Keratinocyte (primary cell): ENCODE measurements around the gene UVSSA.

ENCODE experiments used
- CTCF ChIP-seq, 3 experiments: IDR thresholded peaks in 1 of 3; conservative IDR thresholded peaks in 1 of 3; optimal IDR thresholded peaks in 1 of 3; 2 replicates in 2 of 3; 3 replicates in 1 of 3; pipeline versions ENCODE3 to v1.5.1; 2011; ENCODE audit warnings: low read length in 3 of 3, mild to moderate bottlenecking in 3 of 3, moderate library complexity in 2 of 3, control low read depth in 1 of 3, inconsistent platforms in 1 of 3; ENCODE audit not compliant: insufficient read depth in 2 of 3; ENCODE audit errors: extremely low read depth in 1 of 3
- EZH2 ChIP-seq: IDR thresholded peaks from one replicate; pipeline ENCODE4 v1.6.1; 2012; ENCODE audit warnings: inconsistent platforms, mild to moderate bottlenecking, low read length, moderate library complexity

GRCh38 chr4:1328267-1329155 lies 18.5 kb upstream of the UVSSA start:
- TF ChIP-seq CTCF (optimal IDR thresholded peaks at IDR 0.05 in 1 of 3, IDR thresholded peaks at IDR 0.05 in 1 of 3, conservative IDR thresholded peaks at IDR 0.05 in 1 of 3; ENCODE audit: extremely low read depth in 1 of 3, insufficient read depth in 2 of 3, low read length in 3 of 3) (no peak), EZH2 (no peak)
